D721Med (cell line): ENCODE data around the gene ZP3.
"Not testable (repeated sequence)": the region's sequence is repeated elsewhere in the genome, so short reads cannot be mapped to it uniquely, and the experiment has no call there.

Source experiments
- DNase-seq: peaks from one replicate; pipeline ENCODE4 v3.0.0; 2011; ENCODE audit warnings: low spot score; ENCODE audit not compliant: insufficient read length
- FAIRE-seq: peaks from 2 replicates; lab custom pipeline; 2011; peaks lifted over from hg19 to GRCh38; lab: Jason Lieb, UNC
- TF ChIP-seq, protein P1 (sequence below): IDR thresholded peaks from 2 replicates; pipeline ENCODE4 v1.5.1; 2012; ENCODE audit warnings: mild to moderate bottlenecking, control low read depth; ENCODE audit not compliant: insufficient read depth; ENCODE audit errors: missing control alignments

ZP3 gene

DNA sequence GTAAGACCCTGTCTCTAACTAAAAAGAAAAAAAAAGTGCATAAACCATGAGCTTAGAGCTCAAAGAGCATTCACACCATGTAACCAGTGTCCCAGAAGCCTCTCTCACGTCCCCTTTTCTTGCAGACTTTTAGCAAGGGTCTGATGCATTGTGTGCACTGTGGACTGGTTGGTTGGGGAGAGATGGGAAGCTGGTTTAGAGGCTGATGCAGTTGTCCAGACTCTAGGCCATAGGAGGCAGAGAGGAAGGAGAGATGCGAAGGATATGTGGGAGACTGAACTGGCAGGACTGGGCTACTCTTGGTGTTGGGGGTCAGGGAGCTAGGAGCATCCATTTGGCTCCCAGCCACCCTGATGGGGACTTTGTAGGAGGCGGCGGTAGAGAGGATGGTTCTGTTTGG, 17.0 kb upstream of the ZP3 start:
- TF ChIP-seq, protein P1, sequence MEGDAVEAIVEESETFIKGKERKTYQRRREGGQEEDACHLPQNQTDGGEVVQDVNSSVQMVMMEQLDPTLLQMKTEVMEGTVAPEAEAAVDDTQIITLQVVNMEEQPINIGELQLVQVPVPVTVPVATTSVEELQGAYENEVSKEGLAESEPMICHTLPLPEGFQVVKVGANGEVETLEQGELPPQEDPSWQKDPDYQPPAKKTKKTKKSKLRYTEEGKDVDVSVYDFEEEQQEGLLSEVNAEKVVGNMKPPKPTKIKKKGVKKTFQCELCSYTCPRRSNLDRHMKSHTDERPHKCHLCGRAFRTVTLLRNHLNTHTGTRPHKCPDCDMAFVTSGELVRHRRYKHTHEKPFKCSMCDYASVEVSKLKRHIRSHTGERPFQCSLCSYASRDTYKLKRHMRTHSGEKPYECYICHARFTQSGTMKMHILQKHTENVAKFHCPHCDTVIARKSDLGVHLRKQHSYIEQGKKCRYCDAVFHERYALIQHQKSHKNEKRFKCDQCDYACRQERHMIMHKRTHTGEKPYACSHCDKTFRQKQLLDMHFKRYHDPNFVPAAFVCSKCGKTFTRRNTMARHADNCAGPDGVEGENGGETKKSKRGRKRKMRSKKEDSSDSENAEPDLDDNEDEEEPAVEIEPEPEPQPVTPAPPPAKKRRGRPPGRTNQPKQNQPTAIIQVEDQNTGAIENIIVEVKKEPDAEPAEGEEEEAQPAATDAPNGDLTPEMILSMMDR, result no peak
- DNase-seq, result no peak
- no peak for FAIRE-seq

DNA sequence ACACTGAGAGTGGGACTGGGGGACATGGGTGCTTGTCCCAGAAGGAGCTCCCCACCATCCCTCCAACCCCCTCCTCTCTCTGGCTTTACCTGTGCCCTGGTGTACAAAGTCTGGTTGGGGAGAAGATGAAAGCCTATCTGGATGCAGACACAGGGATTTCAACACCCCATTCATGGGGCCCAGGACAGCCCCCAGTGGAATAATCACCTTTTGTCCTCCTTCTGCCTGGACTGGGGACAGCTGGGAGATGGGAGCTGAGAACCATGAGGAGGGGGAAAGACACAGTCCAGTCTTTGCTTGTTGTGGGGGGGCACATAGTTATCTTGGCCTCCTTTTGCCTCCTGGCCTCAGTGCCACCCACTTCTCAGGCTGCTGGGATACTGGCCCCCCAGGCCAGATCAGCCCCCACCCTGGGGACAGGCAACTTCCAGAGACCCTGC, 16.6 kb upstream of the ZP3 start:
- FAIRE-seq, result no peak
- TF ChIP-seq, protein P1, result no peak
- DNase-seq, result no peak

DNA sequence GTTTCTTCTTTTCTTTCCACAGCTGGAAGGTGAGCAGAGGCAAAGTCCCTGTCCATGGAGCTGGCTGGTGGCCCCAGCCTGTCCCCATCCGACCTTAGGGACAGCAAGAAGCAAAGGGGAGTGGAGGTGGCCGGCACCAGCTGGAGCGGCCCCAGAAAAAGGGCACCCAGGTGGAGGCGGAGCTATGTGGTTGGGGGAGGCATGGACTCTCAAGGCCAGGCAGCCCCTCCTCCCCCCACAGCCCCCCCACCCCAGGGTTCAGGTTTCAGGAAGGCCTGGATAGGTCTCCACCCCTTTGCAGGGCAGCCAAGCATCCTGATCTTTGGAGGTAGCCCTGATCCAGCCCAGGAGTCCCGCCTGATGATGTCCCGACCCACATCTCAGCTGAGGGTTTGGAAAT, 15.2 kb upstream of the ZP3 start, which contains the start of gene SSC4D:
SSC4D (minus strand) TSS at position 161 of the 400 bp plus-strand sequence. CDS start 5,258 bp downstream, outside the sequence.
- no peak for DNase-seq
- no peak for FAIRE-seq
- TF ChIP-seq, protein P1, result no peak

DNA sequence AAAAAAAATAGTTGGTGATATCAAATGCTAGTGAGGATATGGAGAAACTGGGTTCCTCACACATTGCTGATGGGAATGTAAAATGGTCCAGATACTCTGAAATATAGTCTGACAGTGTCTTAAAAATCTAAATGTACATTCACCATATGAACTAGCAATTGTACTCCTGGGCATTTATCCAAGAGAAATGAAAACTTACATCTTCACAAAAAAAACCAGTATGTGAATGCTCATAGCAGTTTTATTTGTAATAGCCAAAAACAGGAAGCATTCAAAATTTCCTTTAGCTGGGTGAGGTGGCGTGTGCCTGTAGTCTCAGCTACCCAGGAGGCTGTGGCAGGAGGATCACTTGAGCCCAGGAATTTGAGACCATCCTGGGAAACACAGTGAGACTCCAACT, 13.1 kb upstream of the ZP3 start:
- TF ChIP-seq, protein P1, result no peak
- DNase-seq (no peak), FAIRE-seq (no peak)

DNA sequence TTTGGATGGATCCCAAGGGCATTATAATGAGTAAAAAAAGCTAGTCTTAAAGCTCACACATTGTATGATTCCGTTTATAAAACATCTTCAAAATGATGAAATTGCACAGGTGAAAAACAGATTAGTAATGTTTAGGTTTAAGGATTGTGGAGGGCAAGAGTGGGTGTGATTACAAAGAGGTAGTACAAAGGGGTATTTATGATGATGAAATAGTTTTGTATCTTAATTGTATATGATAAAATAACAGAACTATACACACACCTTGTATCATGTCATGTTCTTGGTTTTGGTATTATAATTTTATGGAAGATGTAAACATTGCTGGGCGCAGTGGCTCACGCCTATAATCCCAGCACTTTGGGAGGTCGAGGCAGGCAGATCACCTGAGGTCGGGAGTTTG, 12.5 kb upstream of the ZP3 start:
- TF ChIP-seq, protein P1, result no peak
- DNase-seq (no peak), FAIRE-seq (no peak)

DNA sequence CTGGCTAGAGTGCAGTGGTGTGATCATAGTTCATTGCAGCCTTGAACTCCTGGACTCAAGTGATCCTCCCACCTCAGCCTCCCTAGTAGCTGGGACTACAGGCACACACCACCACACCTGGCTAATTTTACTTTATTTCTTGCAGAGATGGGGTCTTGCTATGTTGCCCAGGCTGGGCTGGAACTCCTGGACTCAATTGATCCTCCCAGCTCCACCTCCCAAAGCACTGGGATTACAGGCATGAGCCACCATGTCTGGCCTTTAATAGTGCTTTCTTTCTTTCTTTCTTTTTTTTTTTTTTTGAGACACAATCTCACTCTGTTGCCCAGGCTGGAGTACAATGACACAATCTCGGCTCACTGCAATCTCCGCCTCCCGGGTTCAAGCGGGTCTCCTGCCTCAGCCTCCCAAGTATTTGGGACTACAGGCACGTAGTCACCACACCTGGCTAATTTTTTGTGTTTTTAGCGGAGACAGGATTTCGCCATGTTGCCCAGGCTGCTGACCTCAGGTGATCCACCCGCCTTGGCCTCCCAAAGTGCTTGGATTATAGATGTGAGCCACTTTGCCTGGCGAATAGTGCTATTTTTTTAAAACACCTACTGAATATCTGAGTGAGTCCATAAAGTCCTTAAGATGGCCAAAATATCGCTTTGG, 7.0 kb upstream of the ZP3 start:
- not testable (repeated sequence) for DNase-seq, FAIRE-seq

DNA sequence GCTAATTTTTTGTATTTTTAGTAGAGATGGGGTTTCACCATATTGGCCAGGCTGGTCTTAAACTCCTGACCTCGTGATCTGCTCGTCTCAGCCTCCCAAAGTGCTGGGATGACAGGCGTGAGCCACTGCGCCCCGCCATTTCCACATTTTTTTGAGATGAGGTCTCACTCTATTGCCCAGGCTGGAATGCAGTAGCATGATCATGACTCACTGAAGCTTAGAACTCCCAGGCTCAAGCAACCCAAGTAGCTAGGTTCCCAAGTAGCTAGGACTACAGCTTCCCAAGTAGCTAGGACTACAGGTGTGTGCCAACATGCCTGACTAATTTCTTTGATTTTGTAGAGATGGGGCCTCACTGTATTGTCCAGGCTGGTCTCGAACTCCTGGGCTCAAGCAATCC, 3.7 kb upstream of the ZP3 start:
- FAIRE-seq, DNase-seq: not testable (repeated sequence)

DNA sequence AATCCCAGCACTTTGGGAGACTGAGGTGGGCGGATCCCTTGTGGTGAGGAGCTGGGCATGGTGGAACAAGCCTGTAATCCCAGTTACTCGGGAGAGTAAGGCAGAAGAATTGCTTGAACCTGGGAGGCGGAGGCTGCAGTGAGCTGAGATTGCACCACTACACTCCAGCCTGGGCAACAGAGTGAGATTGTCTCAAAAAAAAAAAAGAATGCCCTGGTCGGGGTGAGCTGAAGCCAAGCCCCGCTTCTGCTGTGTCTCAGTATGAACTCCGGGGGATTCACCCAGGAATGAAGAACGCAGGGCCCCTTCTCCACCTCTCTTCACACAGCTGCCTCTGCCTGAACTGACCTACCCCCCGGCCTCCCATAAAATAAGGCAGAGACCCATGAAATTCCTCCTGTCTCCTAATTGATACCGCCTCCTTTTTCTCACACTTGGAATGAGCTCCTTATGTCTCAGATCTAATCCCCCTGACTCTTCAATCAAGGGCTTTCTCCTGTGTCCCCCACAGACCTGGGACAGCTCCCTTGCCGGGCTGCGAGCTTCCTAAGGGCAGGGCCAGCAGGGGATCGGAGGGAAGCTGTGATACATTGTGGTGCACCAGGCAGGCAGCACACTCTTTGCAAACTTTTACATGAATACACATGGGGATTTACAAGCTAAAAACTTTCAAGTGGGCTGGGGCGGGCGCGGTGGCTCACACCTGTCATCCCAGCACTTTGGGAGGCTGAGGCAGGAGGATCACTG, 911 bp upstream of the ZP3 start:
- DNase-seq, result no peak
- no peak for FAIRE-seq
- TF ChIP-seq, protein P1, result no peak
